Retinal pigment epithelial cell (primary cell): ENCODE data around the gene TSPAN16.

ENCODE experiments used
- DNase-seq: peaks from one replicate; pipeline ENCODE4 v3.0.0-alpha.2; 2010; ENCODE audit warnings: low read depth
- H3K4me3 ChIP-seq: 2 replicates; pipeline ENCODE4 v1.5.1; 2011; ENCODE audit warnings: mild to moderate bottlenecking, low read length, control low read depth, moderate library complexity
- TF ChIP-seq, protein P1 (sequence below): conservative IDR thresholded peaks from 2 replicates; pipeline ENCODE4 v1.5.1; 2011; ENCODE audit warnings: low read depth, low read length, control low read depth, inconsistent platforms

The TSPAN16 gene

GRCh38 chr19:11268783-11269267 is 27.1 kb upstream of the TSPAN16 start:
- no peak for DNase-seq
- no peak overlapping the region for H3K4me3 ChIP-seq
- TF ChIP-seq, protein P1, sequence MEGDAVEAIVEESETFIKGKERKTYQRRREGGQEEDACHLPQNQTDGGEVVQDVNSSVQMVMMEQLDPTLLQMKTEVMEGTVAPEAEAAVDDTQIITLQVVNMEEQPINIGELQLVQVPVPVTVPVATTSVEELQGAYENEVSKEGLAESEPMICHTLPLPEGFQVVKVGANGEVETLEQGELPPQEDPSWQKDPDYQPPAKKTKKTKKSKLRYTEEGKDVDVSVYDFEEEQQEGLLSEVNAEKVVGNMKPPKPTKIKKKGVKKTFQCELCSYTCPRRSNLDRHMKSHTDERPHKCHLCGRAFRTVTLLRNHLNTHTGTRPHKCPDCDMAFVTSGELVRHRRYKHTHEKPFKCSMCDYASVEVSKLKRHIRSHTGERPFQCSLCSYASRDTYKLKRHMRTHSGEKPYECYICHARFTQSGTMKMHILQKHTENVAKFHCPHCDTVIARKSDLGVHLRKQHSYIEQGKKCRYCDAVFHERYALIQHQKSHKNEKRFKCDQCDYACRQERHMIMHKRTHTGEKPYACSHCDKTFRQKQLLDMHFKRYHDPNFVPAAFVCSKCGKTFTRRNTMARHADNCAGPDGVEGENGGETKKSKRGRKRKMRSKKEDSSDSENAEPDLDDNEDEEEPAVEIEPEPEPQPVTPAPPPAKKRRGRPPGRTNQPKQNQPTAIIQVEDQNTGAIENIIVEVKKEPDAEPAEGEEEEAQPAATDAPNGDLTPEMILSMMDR, result no peak

DNA sequence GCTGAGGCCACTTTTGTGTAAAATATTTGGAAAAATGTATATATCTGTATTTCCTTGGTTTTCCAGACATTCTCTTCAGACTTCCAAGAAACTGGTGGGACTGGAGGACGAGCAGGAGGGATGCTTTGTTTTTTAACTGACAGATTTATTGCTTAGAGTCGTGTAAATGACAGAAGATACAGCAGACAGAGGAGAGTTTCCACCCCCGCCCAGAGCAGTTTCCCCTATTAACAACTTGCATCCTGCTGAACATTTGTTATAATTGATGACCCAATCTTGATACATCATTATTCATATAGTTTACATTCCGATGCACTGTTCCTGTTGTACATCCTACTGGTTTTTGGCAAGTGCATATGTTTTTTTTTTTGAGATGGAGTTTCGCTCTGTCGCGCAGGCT is 26.6 kb upstream of the TSPAN16 start:
- no peak for DNase-seq
- TF ChIP-seq, protein P1, result no peak
- H3K4me3 ChIP-seq, result no peak overlapping the region

DNA sequence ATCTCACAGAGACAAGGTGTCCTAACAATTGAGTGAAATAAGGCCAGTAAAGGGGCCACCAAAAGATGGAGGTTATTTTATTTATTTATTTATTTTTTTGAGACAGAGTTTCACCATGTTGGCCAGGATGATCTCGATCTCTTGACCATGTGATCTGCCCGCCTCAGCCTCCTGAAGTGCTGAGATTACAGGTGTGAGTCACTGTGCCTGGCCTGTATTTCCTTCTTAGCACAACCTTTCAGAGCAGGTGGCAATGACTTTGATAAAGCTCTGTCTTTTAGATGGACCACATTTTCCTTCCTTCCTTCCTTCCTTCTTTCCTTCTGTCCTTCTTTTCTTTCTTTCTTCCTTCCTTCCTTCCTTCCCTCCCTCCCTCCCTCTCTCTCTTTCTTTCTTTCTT is 22.7 kb upstream of the TSPAN16 start:
- no peak for DNase-seq
- TF ChIP-seq, protein P1, result no peak

GRCh38 chr19:11273989-11274388 is 22.0 kb upstream of the TSPAN16 start:
- no peak overlapping the region for H3K4me3 ChIP-seq
- TF ChIP-seq, protein P1, result no peak
- DNase-seq, result no peak

More for the DNA sequence above, 22.7 kb upstream of the TSPAN16 start:
- H3K4me3 ChIP-seq, result no peak overlapping the region

GRCh38 chr19:11274533-11275086 is 21.4 kb upstream of the TSPAN16 start:
- no peak overlapping the region for H3K4me3 ChIP-seq
- no peak for DNase-seq
- TF ChIP-seq, protein P1, result no peak

DNA sequence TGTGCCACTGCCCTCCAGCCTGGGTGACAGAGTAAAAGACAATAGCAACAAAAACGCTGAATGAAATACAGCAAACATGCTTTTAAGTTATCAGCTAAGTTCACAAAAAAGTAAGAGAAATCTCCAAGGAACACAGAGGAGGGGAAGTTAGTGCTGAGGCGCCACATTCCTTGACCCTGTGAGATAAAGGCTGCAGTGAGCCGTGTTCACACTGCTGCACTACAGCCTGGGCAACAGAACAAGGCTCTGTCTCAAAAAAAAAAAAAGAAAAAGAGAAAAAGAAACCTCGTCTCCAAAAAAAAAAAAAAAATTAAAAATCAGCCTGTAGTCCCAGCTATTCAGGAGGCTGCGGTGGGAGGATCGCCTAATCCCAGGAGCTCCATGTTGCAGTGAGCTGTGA is 17.3 kb upstream of the TSPAN16 start:
- no peak overlapping the region for H3K4me3 ChIP-seq
- TF ChIP-seq, protein P1, result no peak
- DNase-seq, result no peak

GRCh38 chr19:11279505-11280236 is 16.3 kb upstream of the TSPAN16 start:
- H3K4me3 ChIP-seq, result no peak overlapping the region
- TF ChIP-seq, protein P1, result no peak
- DNase-seq, result no peak
